Neural cell (in vitro differentiated cells): ENCODE measurements around the gene VSIR. TPM values are rescaled to one million over a fixed set of nuclear protein-coding genes. Genes with fewer than 3 reads are reported as not detected.

Experiments
- H2AFZ ChIP-seq: fragments of 200-600, 300-800 bp; sonication (generic), shearing (Covaris generic); 2 replicates; pipeline ENCODE4 v1.6.0; 2014; ENCODE audit warnings: low read depth, mild to moderate bottlenecking, antibody characterized with exemption, low read length, moderate library complexity
- H3F3A ChIP-seq: fragments of 200-600 bp; shearing (Covaris generic); 2 replicates; pipeline ENCODE4 v1.6.1; 2016; ENCODE audit warnings: mild to moderate bottlenecking, moderate library complexity, mixed read lengths, antibody characterized with exemption, low read length; ENCODE audit not compliant: insufficient read depth, poor library complexity, severe bottlenecking
- H3K27ac ChIP-seq: fragments of 200-600, 300-800 bp; sonication (generic), shearing (Covaris generic); 2 replicates; pipeline ENCODE4 v1.5.1; 2014; ENCODE audit warnings: mild to moderate bottlenecking, low read length, moderate library complexity
- H3K27me3 ChIP-seq: fragments of 300-800, 200-600 bp; sonication (generic), shearing (Covaris generic); 2 replicates; pipeline ENCODE4 v1.6.0; 2014; ENCODE audit warnings: mild to moderate bottlenecking, low read depth, low read length, moderate library complexity; ENCODE audit not compliant: insufficient read depth
- H3K36me3 ChIP-seq: fragments of 300-800, 200-600 bp; sonication (generic), shearing (Covaris generic); 2 replicates; pipeline ENCODE4 v1.5.1; 2014; ENCODE audit warnings: mild to moderate bottlenecking, antibody characterized with exemption, low read length, moderate library complexity; ENCODE audit not compliant: insufficient read depth
- H3K4me2 ChIP-seq: fragments of 300-800, 200-600 bp; sonication (generic), shearing (Covaris generic); 2 replicates; pipeline ENCODE4 v1.6.0; 2014; ENCODE audit warnings: mild to moderate bottlenecking, low read length
- H3K4me3 ChIP-seq: fragments of 300-800, 200-600 bp; sonication (generic), shearing (Covaris generic); 2 replicates; pipeline ENCODE4 v1.5.1; 2014; ENCODE audit warnings: mild to moderate bottlenecking, low read length, moderate library complexity
- H3K79me2 ChIP-seq: fragments of 200-600 bp; shearing (Covaris generic); replicated peaks from 2 replicates; pipeline ENCODE4 v1.6.0; 2014; ENCODE audit warnings: mild to moderate bottlenecking, low read length, moderate library complexity; ENCODE audit not compliant: insufficient read depth
- H3K9ac ChIP-seq: fragments of 300-800, 200-600 bp; sonication (generic), shearing (Covaris generic); 2 replicates; pipeline ENCODE4 v1.6.1; 2016; ENCODE audit warnings: mild to moderate bottlenecking, low read length, mixed read lengths
- H3K9me2 ChIP-seq: fragments of 200-600 bp; shearing (Covaris generic); 2 replicates; pipeline ENCODE4 v1.6.1; 2016; ENCODE audit warnings: mild to moderate bottlenecking, low read length, mixed read lengths; ENCODE audit not compliant: insufficient read depth
- H3K9me3 ChIP-seq: fragments of 200-600, 300-800 bp; sonication (generic), shearing (Covaris generic); 2 replicates; pipeline ENCODE4 v1.6.1; 2016; ENCODE audit warnings: mild to moderate bottlenecking, mixed run types, low read length, moderate library complexity, mixed read lengths
- H4K20me1 ChIP-seq: fragments of 200-600 bp; shearing (Covaris generic); 2 replicates; pipeline ENCODE4 v1.6.1; 2016; ENCODE audit warnings: mild to moderate bottlenecking, mixed run types; ENCODE audit not compliant: insufficient read depth
- EP300 ChIP-seq: fragments of 450-650 bp; conservative IDR thresholded peaks from 2 replicates; pipeline ENCODE4 v1.6.1; 2014; ENCODE audit warnings: antibody characterized with exemption, mild to moderate bottlenecking, moderate library complexity; ENCODE audit not compliant: poor library complexity, severe bottlenecking
- EZH2 ChIP-seq: fragments of 200-600, 300-800 bp; shearing (Covaris generic), sonication (generic); IDR thresholded peaks from 2 replicates; pipeline ENCODE4 v1.6.1; 2014; ENCODE audit warnings: antibody characterized with exemption, low read length, borderline replicate concordance, mild to moderate bottlenecking; ENCODE audit not compliant: insufficient read depth, poor library complexity, severe bottlenecking
- MXI1 ChIP-seq: fragments of 450-650 bp; conservative IDR thresholded peaks from 2 replicates; pipeline ENCODE4 v1.6.1; 2014; ENCODE audit warnings: antibody characterized with exemption, mild to moderate bottlenecking; ENCODE audit not compliant: poor library complexity, severe bottlenecking
- POLR2AphosphoS5 ChIP-seq: IDR thresholded peaks from 2 replicates; pipeline ENCODE4 v1.6.1; 2012
- RAD21 ChIP-seq: fragments of 450-650 bp; conservative IDR thresholded peaks from 2 replicates; pipeline ENCODE4 v1.6.1; 2014; ENCODE audit warnings: antibody characterized with exemption, mild to moderate bottlenecking, moderate library complexity
- SMC3 ChIP-seq: fragments of 450-650 bp; conservative IDR thresholded peaks from 2 replicates; pipeline ENCODE4 v1.6.1; 2014; ENCODE audit warnings: antibody characterized with exemption, mild to moderate bottlenecking, moderate library complexity; ENCODE audit not compliant: poor library complexity
- TAF1 ChIP-seq: IDR thresholded peaks from 2 replicates; pipeline ENCODE4 v1.6.1; 2012; ENCODE audit warnings: low read depth
- polyA plus RNA-seq: library from polyadenylated mRNA; depleted of rRNA; stranded (reverse); fragments of >200 nt; gene quantifications from 2 replicates; pipeline ENCODE4 v1.2.3, GENCODE V29; 2014
- TF ChIP-seq, protein P1 (sequence below): fragments of 450-650 bp; IDR thresholded peaks from 2 replicates; pipeline ENCODE4 v1.5.1; 2014; ENCODE audit warnings: antibody characterized with exemption, mild to moderate bottlenecking, moderate library complexity; ENCODE audit not compliant: poor library complexity, severe bottlenecking
- TF ChIP-seq, protein P2 (sequence below): IDR thresholded peaks from 2 replicates; pipeline ENCODE4 v1.6.1; 2012; ENCODE audit warnings: borderline replicate concordance

Gene VSIR
- polyA plus RNA-seq, 1 donor from 2014 or later: not detected

DNA sequence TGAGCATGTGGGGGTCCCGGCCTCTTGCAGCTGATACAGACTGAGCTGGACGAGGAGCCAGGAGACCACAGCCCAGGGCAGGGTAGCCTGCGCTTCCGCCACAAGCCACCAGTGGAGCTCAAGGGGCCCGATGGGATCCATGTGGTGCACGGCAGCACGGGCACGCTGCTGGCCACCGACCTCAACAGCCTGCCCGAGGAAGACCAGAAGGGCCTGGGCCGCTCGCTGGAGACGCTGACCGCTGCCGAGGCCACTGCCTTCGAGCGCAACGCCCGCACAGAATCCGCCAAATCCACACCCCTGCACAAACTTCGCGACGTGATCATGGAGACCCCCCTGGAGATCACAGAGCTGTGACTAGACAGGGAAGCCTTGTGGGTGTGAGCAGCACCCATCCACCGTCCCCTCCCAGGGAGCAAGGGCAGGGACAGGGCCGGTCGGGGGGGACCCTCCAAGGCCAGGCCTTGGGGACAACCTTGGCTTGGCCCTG lies 41.6 kb upstream of the VSIR start:
- no peak overlapping the region for H2AFZ ChIP-seq
- no peak overlapping the region for H3K4me3 ChIP-seq
- H4K20me1 ChIP-seq: no peaks in the 10 kb centered on the region
- TF ChIP-seq, protein P1, sequence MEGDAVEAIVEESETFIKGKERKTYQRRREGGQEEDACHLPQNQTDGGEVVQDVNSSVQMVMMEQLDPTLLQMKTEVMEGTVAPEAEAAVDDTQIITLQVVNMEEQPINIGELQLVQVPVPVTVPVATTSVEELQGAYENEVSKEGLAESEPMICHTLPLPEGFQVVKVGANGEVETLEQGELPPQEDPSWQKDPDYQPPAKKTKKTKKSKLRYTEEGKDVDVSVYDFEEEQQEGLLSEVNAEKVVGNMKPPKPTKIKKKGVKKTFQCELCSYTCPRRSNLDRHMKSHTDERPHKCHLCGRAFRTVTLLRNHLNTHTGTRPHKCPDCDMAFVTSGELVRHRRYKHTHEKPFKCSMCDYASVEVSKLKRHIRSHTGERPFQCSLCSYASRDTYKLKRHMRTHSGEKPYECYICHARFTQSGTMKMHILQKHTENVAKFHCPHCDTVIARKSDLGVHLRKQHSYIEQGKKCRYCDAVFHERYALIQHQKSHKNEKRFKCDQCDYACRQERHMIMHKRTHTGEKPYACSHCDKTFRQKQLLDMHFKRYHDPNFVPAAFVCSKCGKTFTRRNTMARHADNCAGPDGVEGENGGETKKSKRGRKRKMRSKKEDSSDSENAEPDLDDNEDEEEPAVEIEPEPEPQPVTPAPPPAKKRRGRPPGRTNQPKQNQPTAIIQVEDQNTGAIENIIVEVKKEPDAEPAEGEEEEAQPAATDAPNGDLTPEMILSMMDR: no peak
- TF ChIP-seq MXI1: no peak
- no peaks in the 10 kb centered on the region for H3K9me2 ChIP-seq
- no peaks in the 10 kb centered on the region for H3K36me3 ChIP-seq
- no peak overlapping the region for H3K4me2 ChIP-seq
- H3K79me2 ChIP-seq: no peaks in the 10 kb centered on the region
- H3F3A ChIP-seq: no peaks in the 10 kb centered on the region
- no peaks in the 10 kb centered on the region for H3K27me3 ChIP-seq
- no peak overlapping the region for H3K9ac ChIP-seq
- no peaks in the 10 kb centered on the region for H3K9me3 ChIP-seq
- H3K27ac ChIP-seq: no peak overlapping the region

DNA sequence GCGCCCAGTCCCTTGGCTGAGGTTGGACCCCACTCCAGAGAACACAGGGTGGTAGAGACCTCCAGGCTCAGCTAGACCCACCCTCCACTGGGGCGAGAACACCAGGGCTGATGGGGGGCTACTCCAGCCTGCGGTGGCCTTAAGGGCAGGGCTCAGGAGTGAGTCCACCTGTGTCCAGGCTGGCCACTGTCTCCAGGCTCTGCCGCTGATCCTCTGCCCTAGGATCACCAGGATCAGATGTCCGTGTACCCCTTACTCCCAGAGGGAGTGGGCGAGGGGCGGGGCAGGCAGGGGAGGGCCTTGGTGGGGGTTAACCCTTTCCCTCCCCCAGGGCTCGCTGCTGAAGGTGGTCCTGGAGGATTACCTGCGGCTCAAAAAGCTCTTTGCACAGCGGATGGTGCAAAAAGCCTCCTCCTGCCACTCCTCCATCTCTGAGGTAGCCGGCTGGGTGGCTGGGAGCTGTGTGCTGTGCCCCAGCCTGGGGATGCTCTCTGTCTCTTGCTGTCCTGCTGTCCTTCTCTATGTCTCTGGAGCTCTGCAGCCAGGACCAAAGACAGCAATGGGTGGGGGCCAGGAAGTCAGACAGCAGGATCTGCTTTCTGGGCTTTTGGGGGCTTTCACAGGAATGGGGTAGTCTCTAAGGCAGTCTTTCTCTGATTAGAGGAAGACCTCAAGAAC lies 39.7 kb upstream of the VSIR start:
- no peaks in the 10 kb centered on the region for H3K36me3 ChIP-seq

More for the DNA sequence above, 39.7 kb upstream of the VSIR start:
- no peaks in the 10 kb centered on the region for H3K79me2 ChIP-seq
- no peak overlapping the region for H3K27ac ChIP-seq
- H3K9me2 ChIP-seq: no peaks in the 10 kb centered on the region
- no peaks in the 10 kb centered on the region for H3F3A ChIP-seq
- no peak for TF ChIP-seq MXI1
- TF ChIP-seq, protein P2, sequence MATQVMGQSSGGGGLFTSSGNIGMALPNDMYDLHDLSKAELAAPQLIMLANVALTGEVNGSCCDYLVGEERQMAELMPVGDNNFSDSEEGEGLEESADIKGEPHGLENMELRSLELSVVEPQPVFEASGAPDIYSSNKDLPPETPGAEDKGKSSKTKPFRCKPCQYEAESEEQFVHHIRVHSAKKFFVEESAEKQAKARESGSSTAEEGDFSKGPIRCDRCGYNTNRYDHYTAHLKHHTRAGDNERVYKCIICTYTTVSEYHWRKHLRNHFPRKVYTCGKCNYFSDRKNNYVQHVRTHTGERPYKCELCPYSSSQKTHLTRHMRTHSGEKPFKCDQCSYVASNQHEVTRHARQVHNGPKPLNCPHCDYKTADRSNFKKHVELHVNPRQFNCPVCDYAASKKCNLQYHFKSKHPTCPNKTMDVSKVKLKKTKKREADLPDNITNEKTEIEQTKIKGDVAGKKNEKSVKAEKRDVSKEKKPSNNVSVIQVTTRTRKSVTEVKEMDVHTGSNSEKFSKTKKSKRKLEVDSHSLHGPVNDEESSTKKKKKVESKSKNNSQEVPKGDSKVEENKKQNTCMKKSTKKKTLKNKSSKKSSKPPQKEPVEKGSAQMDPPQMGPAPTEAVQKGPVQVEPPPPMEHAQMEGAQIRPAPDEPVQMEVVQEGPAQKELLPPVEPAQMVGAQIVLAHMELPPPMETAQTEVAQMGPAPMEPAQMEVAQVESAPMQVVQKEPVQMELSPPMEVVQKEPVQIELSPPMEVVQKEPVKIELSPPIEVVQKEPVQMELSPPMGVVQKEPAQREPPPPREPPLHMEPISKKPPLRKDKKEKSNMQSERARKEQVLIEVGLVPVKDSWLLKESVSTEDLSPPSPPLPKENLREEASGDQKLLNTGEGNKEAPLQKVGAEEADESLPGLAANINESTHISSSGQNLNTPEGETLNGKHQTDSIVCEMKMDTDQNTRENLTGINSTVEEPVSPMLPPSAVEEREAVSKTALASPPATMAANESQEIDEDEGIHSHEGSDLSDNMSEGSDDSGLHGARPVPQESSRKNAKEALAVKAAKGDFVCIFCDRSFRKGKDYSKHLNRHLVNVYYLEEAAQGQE: no peak
- no peak for TF ChIP-seq RAD21
- no peak for TF ChIP-seq EZH2
- no peak for TF ChIP-seq SMC3
- TF ChIP-seq, protein P1: no peak
- no peak for TF ChIP-seq TAF1
- no peak for TF ChIP-seq EP300
- peak; percentile 5 for TF ChIP-seq POLR2AphosphoS5
- no peak overlapping the region for H2AFZ ChIP-seq
- H3K9me3 ChIP-seq: no peaks in the 10 kb centered on the region
- no peak overlapping the region for H3K4me3 ChIP-seq
- H4K20me1 ChIP-seq: no peaks in the 10 kb centered on the region
- H3K9ac ChIP-seq: no peak overlapping the region
- no peak overlapping the region for H3K4me2 ChIP-seq
- no peaks in the 10 kb centered on the region for H3K27me3 ChIP-seq
